ENCODE results near the gene LOXHD1.

LOXHD1 gene

GRCh38 chr18:46542545-46542944, 114.5 kb downstream of the LOXHD1 start:
- Histone ChIP-seq H2BK5ac (ENCODE audit: low read depth, low read length, poor library complexity, severe bottlenecking) (no peak overlapping the region), H2BK12ac (ENCODE audit: low read length in 2 of 2) (no peak overlapping the region), H3K79me1 (replicated peaks; ENCODE audit: low read length, poor library complexity, severe bottlenecking) (no peaks in the 10 kb centered on the region), H3K4me3 (ENCODE audit: insufficient read depth in 1 of 2, low read depth in 1 of 2, low read length in 2 of 2) (no peak overlapping the region), H2AFZ (ENCODE audit: low read depth, low read length) (no peak overlapping the region), H2AK5ac (ENCODE audit: low read length, severe bottlenecking) (no peak overlapping the region), H4K91ac (ENCODE audit: low read length) (no peak overlapping the region), H3K9ac (ENCODE audit: low read length) (no peak overlapping the region), H3K4me1 (ENCODE audit: control insufficient read depth, insufficient read depth, low read depth, low read length) (no peaks in the 10 kb centered on the region), H3K4ac (ENCODE audit: low read depth in 1 of 2, low read length in 2 of 2) (no peak overlapping the region), H4K8ac (ENCODE audit: low read length) (no peak overlapping the region), H3K14ac (ENCODE audit: low read length in 2 of 2) (no peak overlapping the region), H2BK15ac (ENCODE audit: low read depth, poor library complexity, severe bottlenecking) (no peak overlapping the region), H3K4me2 (ENCODE audit: low read length, poor library complexity, severe bottlenecking) (no peak overlapping the region), H3K27me3 (ENCODE audit: control insufficient read depth in 1 of 2, insufficient read depth in 1 of 2, low read length in 2 of 2) (peaks cover 0 to 4% of the 10 kb centered on the region in 2 experiments), H3K9me3 (ENCODE audit: control insufficient read depth, low read length) (no peaks in the 10 kb centered on the region), H3K36me3 (ENCODE audit: control insufficient read depth in 1 of 2, insufficient read depth in 2 of 2, low read depth in 1 of 2, low read length in 2 of 2) (no peaks in the 10 kb centered on the region), H3K23ac (ENCODE audit: low read length in 2 of 2) (no peak overlapping the region), H3K27ac (ENCODE audit: low read length, poor library complexity, severe bottlenecking) (no peak overlapping the region), H3K18ac (ENCODE audit: low read depth in 1 of 2, low read length in 2 of 2) (no peak overlapping the region), H2BK120ac (ENCODE audit: low read depth, low read length) (no peak overlapping the region)
- 52% methylated on average over 5 of the region's 5 CpGs for WGBS
- DNase-seq: no peak

- Histone ChIP-seq H3K9ac (ENCODE audit: low read length) (no peak overlapping the region), H3K23ac (ENCODE audit: low read length in 2 of 2) (no peak overlapping the region), H3K18ac (ENCODE audit: low read depth in 1 of 2, low read length in 2 of 2) (no peak overlapping the region), H2AFZ (ENCODE audit: low read depth, low read length) (no peak overlapping the region), H3K4me3 (ENCODE audit: insufficient read depth in 1 of 2, low read depth in 1 of 2, low read length in 2 of 2) (no peak overlapping the region), H3K79me1 (replicated peaks; ENCODE audit: low read length, poor library complexity, severe bottlenecking) (no peaks in the 10 kb centered on the region), H3K9me3 (ENCODE audit: control insufficient read depth, low read length) (no peaks in the 10 kb centered on the region), H3K14ac (ENCODE audit: low read length in 2 of 2) (no peak overlapping the region), H2BK12ac (ENCODE audit: low read length in 2 of 2) (no peak overlapping the region), H3K36me3 (ENCODE audit: control insufficient read depth in 1 of 2, insufficient read depth in 2 of 2, low read depth in 1 of 2, low read length in 2 of 2) (no peaks in the 10 kb centered on the region), H2AK5ac (ENCODE audit: low read length, severe bottlenecking) (no peak overlapping the region), H4K8ac (ENCODE audit: low read length) (no peak overlapping the region), H2BK120ac (ENCODE audit: low read depth, low read length) (no peak overlapping the region), H4K91ac (ENCODE audit: low read length) (no peak overlapping the region), H3K4ac (ENCODE audit: low read depth in 1 of 2, low read length in 2 of 2) (no peak overlapping the region), H3K4me1 (ENCODE audit: control insufficient read depth, insufficient read depth, low read depth, low read length) (no peaks in the 10 kb centered on the region), H3K27me3 (ENCODE audit: control insufficient read depth in 1 of 2, insufficient read depth in 1 of 2, low read length in 2 of 2) (peaks cover 0 to 7% of the 10 kb centered on the region in 2 experiments), H3K27ac (ENCODE audit: low read length, poor library complexity, severe bottlenecking) (no peak overlapping the region), H3K4me2 (ENCODE audit: low read length, poor library complexity, severe bottlenecking) (no peak overlapping the region), H2BK5ac (ENCODE audit: low read depth, low read length, poor library complexity, severe bottlenecking) (no peak overlapping the region), H2BK15ac (ENCODE audit: low read depth, poor library complexity, severe bottlenecking) (no peak overlapping the region)
- 67% methylated on average over 7 of the region's 7 CpGs for WGBS
- DNase-seq: no peak
Measured at GRCh38 chr18:46541626-46542189, 115.3 kb downstream of the LOXHD1 start.

GRCh38 chr18:46538376-46538775, 118.6 kb downstream of the LOXHD1 start:
- no peak overlapping the region for H2BK12ac ChIP-seq (ENCODE audit: low read length in 2 of 2)
- H2BK120ac ChIP-seq (ENCODE audit: low read depth, low read length): no peak overlapping the region
- no peak overlapping the region for H3K4me2 ChIP-seq (ENCODE audit: low read length, poor library complexity, severe bottlenecking)
- H4K8ac ChIP-seq (ENCODE audit: low read length): no peak overlapping the region
- no peak overlapping the region for H3K14ac ChIP-seq (ENCODE audit: low read length in 2 of 2)
- no peaks in the 10 kb centered on the region for H3K79me1 ChIP-seq (replicated peaks; ENCODE audit: low read length, poor library complexity, severe bottlenecking)
- H3K4me3 ChIP-seq (ENCODE audit: insufficient read depth in 1 of 2, low read depth in 1 of 2, low read length in 2 of 2): no peak overlapping the region
- H3K36me3 ChIP-seq (ENCODE audit: control insufficient read depth in 1 of 2, insufficient read depth in 2 of 2, low read depth in 1 of 2, low read length in 2 of 2): no peaks in the 10 kb centered on the region
- peaks cover 0 to 7% of the 10 kb centered on the region in 2 experiments for H3K27me3 ChIP-seq (ENCODE audit: control insufficient read depth in 1 of 2, insufficient read depth in 1 of 2, low read length in 2 of 2)
- H3K27ac ChIP-seq (ENCODE audit: low read length, poor library complexity, severe bottlenecking): no peak overlapping the region
- 61% methylated on average over 2 of the region's 3 CpGs for WGBS
- no peak overlapping the region for H3K4ac ChIP-seq (ENCODE audit: low read depth in 1 of 2, low read length in 2 of 2)
- no peak overlapping the region for H3K23ac ChIP-seq (ENCODE audit: low read length in 2 of 2)
- no peak overlapping the region for H4K91ac ChIP-seq (ENCODE audit: low read length)
- H3K9ac ChIP-seq (ENCODE audit: low read length): no peak overlapping the region
- H2BK15ac ChIP-seq (ENCODE audit: low read depth, poor library complexity, severe bottlenecking): no peak overlapping the region
- H3K4me1 ChIP-seq (ENCODE audit: control insufficient read depth, insufficient read depth, low read depth, low read length): peaks cover 3% of the 10 kb centered on the region
- H3K18ac ChIP-seq (ENCODE audit: low read depth in 1 of 2, low read length in 2 of 2): no peak overlapping the region
- H2AFZ ChIP-seq (ENCODE audit: low read depth, low read length): no peak overlapping the region
- DNase-seq: no peak
- H3K9me3 ChIP-seq (ENCODE audit: control insufficient read depth, low read length): no peaks in the 10 kb centered on the region
- no peak overlapping the region for H2AK5ac ChIP-seq (ENCODE audit: low read length, severe bottlenecking)
- H2BK5ac ChIP-seq (ENCODE audit: low read depth, low read length, poor library complexity, severe bottlenecking): no peak overlapping the region

- H3K18ac ChIP-seq (ENCODE audit: low read depth in 1 of 2, low read length in 2 of 2): no peak overlapping the region
- H2AK5ac ChIP-seq (ENCODE audit: low read length, severe bottlenecking): no peak overlapping the region
- H2AFZ ChIP-seq (ENCODE audit: low read depth, low read length): no peak overlapping the region
- no peaks in the 10 kb centered on the region for H3K9me3 ChIP-seq (ENCODE audit: control insufficient read depth, low read length)
- H3K23ac ChIP-seq (ENCODE audit: low read length in 2 of 2): no peak overlapping the region
- no peak overlapping the region for H2BK5ac ChIP-seq (ENCODE audit: low read depth, low read length, poor library complexity, severe bottlenecking)
- H3K27me3 ChIP-seq (ENCODE audit: control insufficient read depth in 1 of 2, insufficient read depth in 1 of 2, low read length in 2 of 2): peaks cover 0 to 10% of the 10 kb centered on the region in 2 experiments
- no peak overlapping the region for H2BK15ac ChIP-seq (ENCODE audit: low read depth, poor library complexity, severe bottlenecking)
- no peak overlapping the region for H3K27ac ChIP-seq (ENCODE audit: low read length, poor library complexity, severe bottlenecking)
- no peak overlapping the region for H4K91ac ChIP-seq (ENCODE audit: low read length)
- H3K9ac ChIP-seq (ENCODE audit: low read length): no peak overlapping the region
- H3K4me3 ChIP-seq (ENCODE audit: insufficient read depth in 1 of 2, low read depth in 1 of 2, low read length in 2 of 2): no peak overlapping the region
- H2BK12ac ChIP-seq (ENCODE audit: low read length in 2 of 2): no peak overlapping the region
- no peak overlapping the region for H4K8ac ChIP-seq (ENCODE audit: low read length)
- H3K14ac ChIP-seq (ENCODE audit: low read length in 2 of 2): no peak overlapping the region
- no peak overlapping the region for H3K4ac ChIP-seq (ENCODE audit: low read depth in 1 of 2, low read length in 2 of 2)
- H2BK120ac ChIP-seq (ENCODE audit: low read depth, low read length): no peak overlapping the region
- peaks cover 3% of the 10 kb centered on the region for H3K4me1 ChIP-seq (ENCODE audit: control insufficient read depth, insufficient read depth, low read depth, low read length)
- H3K4me2 ChIP-seq (ENCODE audit: low read length, poor library complexity, severe bottlenecking): no peak overlapping the region
- DNase-seq: no peak
- WGBS: 59% methylated on average over 9 of the region's 11 CpGs
- no peaks in the 10 kb centered on the region for H3K36me3 ChIP-seq (ENCODE audit: control insufficient read depth in 1 of 2, insufficient read depth in 2 of 2, low read depth in 1 of 2, low read length in 2 of 2)
- no peaks in the 10 kb centered on the region for H3K79me1 ChIP-seq (replicated peaks; ENCODE audit: low read length, poor library complexity, severe bottlenecking)
Measured at GRCh38 chr18:46536215-46536874, 120.7 kb downstream of the LOXHD1 start.

Measured in mesenchymal stem cell (in vitro differentiated cells and primary cell).